NB4 (cell line): ENCODE results near the gene UBD.

Experiments
- DNase-seq: peaks from one replicate; pipeline ENCODE4 v3.0.0; 2010; ENCODE audit warnings: low read depth
- H3K4me3 ChIP-seq: one replicate; pipeline ENCODE4 v1.5.1; 2011; ENCODE audit warnings: mild to moderate bottlenecking, low read depth, low read length, moderate library complexity
- MYC ChIP-seq: IDR thresholded peaks from 2 replicates; pipeline ENCODE4 v1.6.1; 2011; ENCODE audit warnings: low read depth, low read length
- POLR2A ChIP-seq: IDR thresholded peaks from 2 replicates; pipeline ENCODE4 v1.6.1; 2011; ENCODE audit warnings: mild to moderate bottlenecking; ENCODE audit not compliant: insufficient read length; ENCODE audit errors: extremely low read depth
- TF ChIP-seq, protein P1 (sequence below): IDR thresholded peaks from one replicate; pipeline ENCODE4 v1.5.1; 2012; ENCODE audit warnings: low read depth, low read length
- TF ChIP-seq, protein P2 (sequence below): IDR thresholded peaks from 2 replicates; pipeline ENCODE4 v1.6.1; 2011; ENCODE audit warnings: low read depth, low read length

The UBD gene

DNA sequence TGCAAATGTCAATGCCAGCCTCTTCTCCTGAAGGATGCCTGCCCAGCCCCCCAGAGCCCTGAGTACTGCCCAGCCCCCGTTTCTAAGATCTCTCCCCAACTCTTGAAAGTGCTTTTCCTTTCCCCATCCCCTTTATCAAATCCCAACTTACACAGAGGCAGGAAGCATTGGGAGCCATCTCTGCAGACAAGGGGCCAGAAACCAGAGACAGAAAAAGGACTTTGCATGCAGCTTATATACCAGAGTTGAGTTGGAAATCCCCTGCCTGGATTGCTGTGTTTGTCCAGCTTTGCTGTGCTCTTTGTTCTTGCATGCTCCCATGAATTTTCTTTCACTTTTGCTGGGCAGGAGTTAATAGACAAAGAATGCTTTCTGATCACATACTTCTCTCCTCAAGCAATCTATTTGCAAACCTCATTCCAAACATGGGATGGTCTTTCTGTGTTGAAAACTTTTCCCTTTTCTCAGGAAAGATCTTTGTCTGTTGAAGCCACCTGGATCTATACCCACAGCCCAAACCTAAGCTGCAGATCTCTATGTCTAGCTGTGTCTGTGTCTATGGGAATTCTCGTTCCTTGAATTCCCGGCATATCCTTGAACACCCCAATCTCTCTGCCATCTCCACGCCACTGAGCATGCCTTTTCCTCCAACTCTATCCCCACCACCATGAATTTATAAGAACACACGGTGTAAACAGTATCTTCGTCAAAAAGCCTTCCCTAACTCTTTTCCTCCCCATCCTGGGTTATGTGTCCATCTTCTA, at the start of gene UBD:
TSS of gene UBD (minus strand) at position 209 of the 764 bp plus-strand sequence. CDS start at position 178, 31 bp downstream.
- DNase-seq: no peak
- H3K4me3 ChIP-seq: no peak within 1 kb of the TSS
- no peak for TF ChIP-seq MYC
- TF ChIP-seq, protein P1, sequence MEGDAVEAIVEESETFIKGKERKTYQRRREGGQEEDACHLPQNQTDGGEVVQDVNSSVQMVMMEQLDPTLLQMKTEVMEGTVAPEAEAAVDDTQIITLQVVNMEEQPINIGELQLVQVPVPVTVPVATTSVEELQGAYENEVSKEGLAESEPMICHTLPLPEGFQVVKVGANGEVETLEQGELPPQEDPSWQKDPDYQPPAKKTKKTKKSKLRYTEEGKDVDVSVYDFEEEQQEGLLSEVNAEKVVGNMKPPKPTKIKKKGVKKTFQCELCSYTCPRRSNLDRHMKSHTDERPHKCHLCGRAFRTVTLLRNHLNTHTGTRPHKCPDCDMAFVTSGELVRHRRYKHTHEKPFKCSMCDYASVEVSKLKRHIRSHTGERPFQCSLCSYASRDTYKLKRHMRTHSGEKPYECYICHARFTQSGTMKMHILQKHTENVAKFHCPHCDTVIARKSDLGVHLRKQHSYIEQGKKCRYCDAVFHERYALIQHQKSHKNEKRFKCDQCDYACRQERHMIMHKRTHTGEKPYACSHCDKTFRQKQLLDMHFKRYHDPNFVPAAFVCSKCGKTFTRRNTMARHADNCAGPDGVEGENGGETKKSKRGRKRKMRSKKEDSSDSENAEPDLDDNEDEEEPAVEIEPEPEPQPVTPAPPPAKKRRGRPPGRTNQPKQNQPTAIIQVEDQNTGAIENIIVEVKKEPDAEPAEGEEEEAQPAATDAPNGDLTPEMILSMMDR: no peak

DNA sequence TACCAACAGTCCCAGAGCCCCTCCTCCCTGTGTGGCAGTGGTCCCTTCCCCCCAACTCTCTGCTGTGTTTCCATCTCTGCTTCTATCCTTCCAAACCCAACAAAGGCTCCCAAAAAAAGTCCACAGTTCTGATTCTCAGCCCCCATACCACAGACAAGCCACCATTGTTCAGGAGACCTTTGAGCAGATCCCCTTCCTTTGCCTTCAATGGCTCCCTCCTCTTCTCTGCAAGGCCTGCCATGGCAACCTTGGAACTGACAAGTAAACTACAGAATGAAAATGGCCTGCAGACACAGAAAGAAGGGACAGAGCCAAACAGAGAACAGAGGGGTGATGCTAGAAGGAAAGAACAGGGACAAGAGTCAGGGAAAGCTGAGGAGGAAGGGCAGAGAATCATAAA, 48.6 kb upstream of the UBD start:
- DNase-seq: no peak
- TF ChIP-seq, protein P1: no peak
- TF ChIP-seq MYC (no peak), POLR2A (no peak)
- TF ChIP-seq, protein P2, sequence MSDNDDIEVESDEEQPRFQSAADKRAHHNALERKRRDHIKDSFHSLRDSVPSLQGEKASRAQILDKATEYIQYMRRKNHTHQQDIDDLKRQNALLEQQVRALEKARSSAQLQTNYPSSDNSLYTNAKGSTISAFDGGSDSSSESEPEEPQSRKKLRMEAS: no peak
- no peak overlapping the region for H3K4me3 ChIP-seq

DNA sequence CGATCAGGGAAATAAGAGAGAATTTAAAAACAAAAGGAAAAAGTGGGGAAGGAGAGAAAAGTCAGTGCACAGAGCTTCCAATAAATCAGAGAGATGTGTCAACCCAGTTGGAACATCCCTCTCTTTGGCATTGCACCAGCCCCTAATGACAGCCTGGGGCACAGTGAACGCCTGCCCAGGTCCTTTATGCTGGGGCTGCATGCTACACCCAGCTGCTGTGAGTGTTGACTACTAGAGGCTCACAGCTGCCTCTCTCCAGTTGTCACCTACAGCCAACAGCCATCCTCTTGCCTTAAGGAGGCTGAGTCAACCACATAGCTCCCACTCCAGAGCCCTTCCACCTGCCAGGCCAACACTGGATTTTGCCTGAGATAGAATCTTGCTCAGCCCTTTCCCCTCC, 44.4 kb upstream of the UBD start:
- no peak for TF ChIP-seq POLR2A
- TF ChIP-seq, protein P1: no peak
- TF ChIP-seq, protein P2: no peak
- no peak for TF ChIP-seq MYC
- no peak overlapping the region for H3K4me3 ChIP-seq
- no peak for DNase-seq

DNA sequence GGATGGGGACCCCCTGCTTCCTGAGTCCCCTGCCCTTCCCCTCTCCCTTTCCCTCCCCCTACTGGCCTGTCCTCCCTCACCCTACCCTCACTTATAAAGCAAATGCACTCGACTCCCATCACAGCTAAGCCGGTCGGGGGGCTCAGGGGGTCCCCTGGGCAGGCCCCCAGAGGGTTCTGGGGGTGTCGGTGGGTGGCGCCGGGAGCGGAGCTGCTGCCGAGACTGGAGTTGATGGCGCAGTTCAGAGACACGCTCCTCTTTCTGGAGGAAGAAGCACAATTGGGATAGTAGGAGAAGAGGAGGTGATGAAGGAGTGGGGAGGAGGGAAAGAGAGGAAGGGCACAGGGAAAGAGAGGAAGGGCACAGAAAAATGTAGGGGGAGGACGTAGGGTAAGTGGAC, 43.9 kb upstream of the UBD start:
- TF ChIP-seq, protein P1: no peak
- TF ChIP-seq MYC (no peak), POLR2A (no peak)
- TF ChIP-seq, protein P2: no peak
- no peak for DNase-seq
- no peak overlapping the region for H3K4me3 ChIP-seq

DNA sequence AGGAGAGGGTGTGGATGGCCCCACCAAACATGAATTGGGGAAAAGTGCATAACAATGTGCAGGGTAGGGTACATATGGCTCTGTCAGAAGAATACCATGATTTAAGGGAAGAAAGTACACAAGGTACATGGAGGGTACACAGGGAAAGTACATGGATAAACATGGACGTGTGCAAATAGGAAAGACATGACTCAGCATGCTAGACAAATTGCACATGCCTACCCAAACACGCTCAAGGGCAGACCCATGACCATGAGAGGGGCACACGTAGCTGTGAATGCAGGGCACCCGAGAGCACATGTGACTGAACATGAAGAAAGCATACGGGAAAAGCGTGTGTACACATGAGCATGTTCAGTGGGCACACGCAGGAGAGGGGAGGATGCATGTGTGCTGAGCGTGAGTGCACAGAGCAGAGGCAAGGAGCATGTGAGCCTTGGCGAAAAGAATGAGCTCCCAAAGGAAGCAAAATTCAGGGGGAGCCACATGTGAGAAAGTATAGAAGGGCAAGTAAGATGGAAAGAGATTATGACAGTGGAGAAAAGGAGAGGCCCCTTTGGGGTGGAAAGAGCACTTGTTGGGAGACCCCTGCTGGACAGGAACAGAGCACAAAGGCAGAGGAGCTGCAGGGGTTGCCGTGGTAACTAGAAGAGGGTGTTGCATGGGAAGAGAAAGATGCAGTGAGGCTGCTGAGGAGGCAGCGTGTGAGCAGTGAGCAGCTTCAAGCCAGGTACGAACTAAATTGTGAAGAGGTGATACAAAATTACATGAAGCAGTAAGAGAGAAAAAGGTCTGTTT, 43.2 kb upstream of the UBD start:
- TF ChIP-seq, protein P1: peak; percentile 41
- TF ChIP-seq MYC: no peak
- H3K4me3 ChIP-seq: no peak overlapping the region
- peak; percentile 24 for DNase-seq
